ENCODE results near the gene R3HDML.
"Not testable (repeated sequence)": the region's sequence is repeated elsewhere in the genome, so short reads cannot be mapped to it uniquely, and the experiment has no call there.

Gene R3HDML

GRCh38 chr20:44344723-44345122 is 7.9 kb downstream of the R3HDML start:
- no peak overlapping the region for H3K4me3 ChIP-seq (ENCODE audit: low read depth, low read length)
- no peak for TF ChIP-seq CTCF (conservative IDR thresholded peaks at IDR 0.05; ENCODE audit: low read depth, low read length)
- DNase-seq (ENCODE audit: low read depth) = no peak

DNA sequence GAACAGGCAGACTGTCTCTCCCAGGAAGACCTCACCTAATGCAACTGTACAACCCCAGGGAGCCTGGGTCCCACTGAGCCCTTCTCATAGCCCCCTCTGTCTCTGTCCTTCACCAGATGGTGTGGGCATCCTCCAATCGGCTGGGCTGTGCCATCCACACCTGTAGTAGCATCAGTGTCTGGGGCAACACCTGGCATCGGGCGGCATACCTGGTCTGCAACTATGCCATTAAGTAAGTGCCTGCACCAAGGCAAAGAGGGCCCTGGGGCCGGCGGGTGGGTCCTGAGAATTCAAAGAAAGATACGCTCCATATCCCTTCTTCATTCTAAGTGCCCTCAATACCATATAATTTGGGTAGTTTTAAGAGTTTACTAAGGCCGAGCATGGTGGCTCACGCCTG is 8.3 kb downstream of the R3HDML start:
- no peak overlapping the region for H3K4me3 ChIP-seq (ENCODE audit: low read depth, low read length)
- no peak for DNase-seq (ENCODE audit: low read depth)
- no peak for TF ChIP-seq CTCF (conservative IDR thresholded peaks at IDR 0.05; ENCODE audit: low read depth, low read length)

DNA sequence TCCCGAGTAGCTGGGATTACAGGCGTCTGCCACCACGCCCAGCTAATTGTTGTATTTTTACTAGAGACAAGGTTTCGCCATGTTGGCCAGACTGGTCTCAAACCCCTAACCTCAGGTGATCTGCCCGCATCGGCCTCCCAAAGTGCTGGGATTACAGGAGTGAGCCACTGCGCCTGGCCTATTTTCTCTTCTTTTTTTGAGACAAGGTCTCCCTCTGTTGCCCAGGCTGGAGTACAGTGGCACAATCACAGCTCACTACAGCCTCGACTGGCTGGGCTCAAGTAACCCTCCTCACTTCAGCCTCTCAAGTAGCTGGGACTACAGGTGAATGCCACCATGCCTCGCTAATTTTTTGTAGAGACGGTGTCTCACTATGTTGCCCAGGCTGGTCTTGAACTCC is 9.1 kb downstream of the R3HDML start:
- not testable (repeated sequence) for DNase-seq (ENCODE audit: low read depth); H3K4me3 ChIP-seq (ENCODE audit: low read depth, low read length)

GRCh38 chr20:44348168-44348659 is 11.4 kb downstream of the R3HDML start:
- no peak for DNase-seq (ENCODE audit: low read depth)
- TF ChIP-seq CTCF (conservative IDR thresholded peaks at IDR 0.05; ENCODE audit: low read depth, low read length) = no peak
- H3K4me3 ChIP-seq (ENCODE audit: low read depth, low read length) = no peak overlapping the region

DNA sequence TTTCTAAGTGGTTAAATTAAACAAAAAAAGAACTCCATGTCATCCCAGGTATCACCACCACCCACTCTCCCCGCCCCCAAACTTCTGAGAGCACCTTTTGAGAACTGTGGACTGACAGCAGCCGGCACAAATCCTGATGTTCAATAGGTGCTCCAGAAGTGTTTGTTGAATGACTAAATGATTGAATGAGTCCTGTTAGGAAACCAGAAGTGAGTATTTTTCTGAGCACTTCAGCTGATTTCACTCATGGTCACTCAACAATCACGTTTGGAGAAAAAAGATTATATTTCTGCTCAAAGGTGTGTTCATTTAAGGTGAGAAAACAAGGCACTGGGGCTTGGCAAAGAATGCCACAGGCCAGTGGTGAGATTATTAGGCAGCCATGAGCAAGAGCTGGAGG is 12.5 kb downstream of the R3HDML start:
- TF ChIP-seq CTCF (conservative IDR thresholded peaks at IDR 0.05; ENCODE audit: low read depth, low read length) = no peak
- DNase-seq (ENCODE audit: low read depth) = no peak
- H3K4me3 ChIP-seq (ENCODE audit: low read depth, low read length) = no peak overlapping the region

GRCh38 chr20:44350567-44350966 is 13.7 kb downstream of the R3HDML start:
- DNase-seq (ENCODE audit: low read depth) = no peak
- no peak for TF ChIP-seq CTCF (conservative IDR thresholded peaks at IDR 0.05; ENCODE audit: low read depth, low read length)
- no peak overlapping the region for H3K4me3 ChIP-seq (ENCODE audit: low read depth, low read length)

DNA sequence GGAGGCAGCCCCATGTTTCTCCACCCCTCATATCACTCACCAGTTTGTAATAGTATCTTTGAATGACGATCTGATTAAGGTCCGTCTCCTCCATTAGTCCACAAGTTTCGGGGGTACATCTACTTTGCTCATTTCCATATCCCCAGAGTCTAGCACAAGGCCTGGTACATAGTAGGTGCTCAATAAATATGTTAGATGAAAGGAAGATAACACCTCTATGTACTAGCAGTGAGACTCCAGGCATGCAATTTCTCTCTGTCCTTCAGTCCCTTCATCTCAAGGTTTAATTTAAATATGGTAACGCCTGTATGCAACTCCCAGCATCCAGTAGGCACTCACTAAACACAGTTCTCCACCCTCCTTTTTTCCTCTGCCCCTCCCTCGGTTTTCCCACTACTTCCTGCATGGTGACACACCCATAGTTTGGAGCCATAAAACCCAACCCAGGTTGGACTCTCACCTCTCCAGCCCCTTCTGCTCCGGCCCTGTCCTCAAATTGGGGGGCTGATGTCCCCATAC is 18.2 kb downstream of the R3HDML start:
- no peak for TF ChIP-seq CTCF (conservative IDR thresholded peaks at IDR 0.05; ENCODE audit: low read depth, low read length)
- DNase-seq (ENCODE audit: low read depth) = no peak
- H3K4me3 ChIP-seq (ENCODE audit: low read depth, low read length) = no peak overlapping the region

Data from choroid plexus epithelial cell (primary cell).